Forelimb muscle (tissue), 1 donor: ENCODE data around the gene TREH. TPM values are rescaled to one million over a fixed set of nuclear protein-coding genes. Genes with fewer than 3 reads are reported as not detected.
"Not testable (repeated sequence)": the region's sequence is repeated elsewhere in the genome, so short reads cannot be mapped to it uniquely, and the experiment has no call there.

ENCODE experiments used
- DNase-seq: peaks from one replicate; pipeline ENCODE4 v3.0.0-alpha.2; 2013; ENCODE audit warnings: low read depth
- polyA plus RNA-seq: library from polyadenylated mRNA; unstranded; fragments of 120-200 nt; gene quantifications from one replicate; pipeline ENCODE4 v1.2.1, GENCODE V29; 2013; ENCODE audit not compliant: insufficient read length

The TREH gene, protein sequence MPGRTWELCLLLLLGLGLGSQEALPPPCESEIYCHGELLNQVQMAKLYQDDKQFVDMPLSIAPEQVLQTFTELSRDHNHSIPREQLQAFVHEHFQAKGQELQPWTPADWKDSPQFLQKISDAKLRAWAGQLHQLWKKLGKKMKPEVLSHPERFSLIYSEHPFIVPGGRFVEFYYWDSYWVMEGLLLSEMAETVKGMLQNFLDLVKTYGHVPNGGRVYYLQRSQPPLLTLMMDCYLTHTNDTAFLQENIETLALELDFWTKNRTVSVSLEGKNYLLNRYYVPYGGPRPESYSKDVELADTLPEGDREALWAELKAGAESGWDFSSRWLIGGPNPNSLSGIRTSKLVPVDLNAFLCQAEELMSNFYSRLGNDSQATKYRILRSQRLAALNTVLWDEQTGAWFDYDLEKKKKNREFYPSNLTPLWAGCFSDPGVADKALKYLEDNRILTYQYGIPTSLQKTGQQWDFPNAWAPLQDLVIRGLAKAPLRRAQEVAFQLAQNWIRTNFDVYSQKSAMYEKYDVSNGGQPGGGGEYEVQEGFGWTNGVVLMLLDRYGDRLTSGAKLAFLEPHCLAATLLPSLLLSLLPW
- polyA plus RNA-seq, result 0.19 TPM

DNA sequence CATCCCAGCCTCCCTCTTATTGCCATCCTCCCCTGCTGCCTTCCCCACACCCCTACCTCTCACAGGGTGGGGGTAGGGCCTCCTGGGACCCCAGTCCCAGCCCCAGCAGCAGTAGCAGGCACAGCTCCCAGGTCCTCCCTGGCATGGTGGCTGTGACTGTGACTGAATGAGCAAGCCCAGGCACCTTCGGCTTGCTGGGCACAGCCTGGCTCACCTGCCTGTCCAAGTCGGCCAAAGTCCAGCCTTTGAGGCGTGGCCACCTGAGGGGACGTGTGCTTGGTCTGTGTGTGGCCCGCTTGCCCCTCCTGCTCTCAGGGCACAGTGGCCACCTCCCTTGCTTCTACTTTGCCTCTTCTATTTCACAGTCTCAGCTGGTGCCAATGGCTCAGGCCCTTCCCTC, at the start of gene TREH:
Gene TREH, minus strand, starts transcription at position 168 of the 400 bp plus-strand sequence. Its CDS starts 23 bp downstream, at position 145.
- no peak for DNase-seq

DNA sequence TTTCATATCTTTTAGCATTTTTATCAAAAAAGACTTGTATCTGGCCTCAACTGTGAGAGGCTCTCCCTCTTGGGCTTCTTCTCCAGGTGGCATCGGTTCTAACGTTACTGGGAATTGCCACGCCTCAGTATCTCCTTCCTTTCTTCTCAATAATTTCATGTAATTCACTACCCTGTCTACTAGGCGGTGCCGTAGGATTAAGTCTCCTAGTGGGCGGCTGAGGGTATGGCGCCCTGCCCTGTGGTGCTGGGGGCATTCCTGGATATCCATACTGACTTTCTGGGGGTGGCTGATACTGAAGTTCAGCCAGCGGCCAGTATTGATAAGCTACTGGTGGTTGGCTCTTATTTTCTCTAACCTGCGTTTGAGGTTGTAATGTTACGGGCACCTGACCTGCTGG, 48.7 kb upstream of the TREH start:
- DNase-seq, result not testable (repeated sequence)

DNA sequence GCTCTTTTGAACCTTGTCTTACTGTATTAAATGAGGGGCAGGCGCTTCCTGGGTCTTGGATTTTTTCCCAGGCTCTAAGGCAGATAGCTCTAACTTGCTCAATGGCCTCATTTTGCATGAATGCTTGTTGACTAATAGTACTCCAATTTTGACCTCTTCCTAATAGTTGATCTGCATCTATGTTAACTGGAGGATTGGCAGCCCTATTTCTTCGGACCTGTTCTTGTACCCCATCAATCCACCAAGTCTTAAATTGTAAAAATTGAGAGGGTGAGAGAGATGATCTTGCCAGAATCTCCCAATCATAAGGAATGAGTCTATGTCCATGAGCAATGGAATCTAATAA, 48.2 kb upstream of the TREH start:
- DNase-seq, result not testable (repeated sequence)

DNA sequence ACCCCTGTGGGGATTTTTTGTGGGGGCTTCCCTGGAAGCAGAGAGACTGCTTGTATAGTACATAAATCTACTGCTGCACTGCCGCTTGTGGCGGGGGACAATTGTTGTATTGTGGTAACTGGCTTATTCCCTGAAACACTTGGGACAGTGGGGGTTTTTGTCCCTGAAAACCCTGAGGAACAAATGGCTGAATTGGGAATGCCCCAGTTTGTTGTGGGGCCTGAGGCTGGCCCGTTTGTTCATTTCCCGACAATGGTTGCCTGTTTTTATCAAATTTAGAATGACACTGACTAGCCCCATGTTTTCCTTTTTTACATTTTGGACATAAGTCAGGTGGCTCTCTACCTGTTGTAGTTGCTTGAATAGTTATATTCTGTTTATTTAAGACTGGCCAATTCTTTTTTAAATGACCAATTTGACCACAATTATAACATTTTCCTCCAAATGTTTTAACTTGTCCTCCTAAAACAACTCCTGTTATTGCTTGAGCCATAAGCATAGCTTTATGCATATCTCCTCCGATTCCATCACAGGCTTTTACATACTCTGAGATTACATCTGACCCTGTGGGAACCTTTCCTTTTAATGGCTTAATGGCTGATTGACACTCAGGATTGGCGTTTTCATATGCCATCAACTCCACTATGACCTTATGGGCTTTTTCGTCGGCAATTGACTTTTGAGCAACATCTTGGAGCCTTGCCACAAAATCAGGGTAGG, 47.7 kb upstream of the TREH start:
- DNase-seq, result not testable (repeated sequence)

DNA sequence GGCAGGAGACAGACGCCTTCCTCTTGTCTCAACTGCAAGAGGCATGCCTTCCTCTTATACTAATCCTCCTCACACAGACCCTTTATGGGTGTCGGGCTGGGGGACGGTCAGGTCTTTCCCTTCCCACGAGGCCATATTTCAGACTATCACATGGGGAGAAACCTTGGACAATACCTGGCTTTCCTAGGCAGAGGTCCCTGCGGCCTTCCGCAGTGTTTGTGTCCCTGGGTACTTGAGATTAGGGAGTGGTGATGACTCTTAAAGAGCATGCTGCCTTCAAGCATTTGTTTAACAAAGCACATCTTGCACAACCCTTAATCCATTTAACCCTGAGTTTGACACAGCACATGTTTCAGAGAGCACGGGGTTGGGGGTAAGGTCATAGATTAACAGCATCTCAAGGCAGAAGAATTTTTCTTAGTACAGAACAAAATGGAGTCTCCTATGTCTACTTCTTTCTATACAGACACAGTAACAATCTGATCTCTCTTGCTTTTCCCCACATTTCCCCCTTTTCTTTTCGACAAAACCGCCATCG, 42.1 kb upstream of the TREH start:
- DNase-seq, result not testable (repeated sequence)

DNA sequence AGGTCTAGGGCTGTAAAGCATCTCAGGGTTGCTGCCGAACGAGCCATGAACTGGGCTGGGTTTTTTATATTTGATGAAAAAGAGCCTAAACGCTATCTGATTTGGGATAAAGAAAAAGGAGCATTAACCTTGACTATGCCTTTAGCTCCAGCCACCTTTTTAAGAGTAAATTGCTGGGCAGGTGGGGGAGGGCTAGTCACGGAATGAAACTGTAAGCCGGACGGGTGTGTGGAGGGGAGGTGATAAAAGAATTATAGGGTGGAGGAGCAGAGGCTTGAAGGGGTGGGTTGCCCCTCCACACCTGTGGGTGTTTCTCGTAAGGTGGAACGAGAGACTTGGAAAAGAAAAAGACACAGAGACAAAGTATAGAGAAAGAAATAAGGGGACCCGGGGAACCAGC, 41.3 kb upstream of the TREH start:
- DNase-seq, result not testable (repeated sequence)

DNA sequence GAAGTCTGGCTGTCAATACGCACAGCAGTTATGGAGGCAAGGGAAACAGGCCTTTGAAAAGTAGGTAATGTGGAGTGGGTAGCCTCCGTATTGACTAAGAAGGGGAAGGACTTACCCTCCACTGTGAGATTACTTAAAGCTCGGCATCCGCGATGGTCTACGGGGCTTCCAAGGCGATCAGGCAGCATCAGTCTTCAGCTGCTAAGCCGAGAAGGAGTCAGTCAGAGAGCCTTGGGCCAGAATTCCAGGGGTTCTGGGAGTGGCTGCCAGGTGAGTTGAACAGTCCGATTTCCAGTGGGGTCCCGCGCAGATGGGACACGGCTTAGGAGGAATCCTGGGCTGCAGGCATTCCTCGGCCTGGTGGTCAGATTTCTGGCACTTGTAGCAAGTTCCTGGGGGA, 40.6 kb upstream of the TREH start:
- not testable (repeated sequence) for DNase-seq

DNA sequence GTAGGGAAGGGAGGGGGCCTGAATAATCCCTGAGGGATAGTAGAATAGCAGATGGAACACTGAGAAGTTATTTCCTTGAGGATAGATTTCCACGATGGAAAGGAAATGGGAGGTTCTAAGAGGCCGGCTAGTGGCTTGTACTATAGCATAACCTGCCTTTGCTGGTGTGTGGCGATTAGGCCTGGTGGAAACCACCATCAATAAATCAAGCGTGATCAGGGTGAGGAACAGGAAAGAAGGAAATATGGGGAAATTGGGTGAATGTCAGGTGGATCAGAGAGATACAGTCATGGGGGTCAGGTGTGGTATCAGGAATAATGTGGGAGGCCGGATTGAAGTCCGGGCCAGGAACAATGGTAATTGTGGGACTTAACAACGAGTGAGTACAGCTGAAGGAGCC, 39.1 kb upstream of the TREH start:
- not testable (repeated sequence) for DNase-seq

DNA sequence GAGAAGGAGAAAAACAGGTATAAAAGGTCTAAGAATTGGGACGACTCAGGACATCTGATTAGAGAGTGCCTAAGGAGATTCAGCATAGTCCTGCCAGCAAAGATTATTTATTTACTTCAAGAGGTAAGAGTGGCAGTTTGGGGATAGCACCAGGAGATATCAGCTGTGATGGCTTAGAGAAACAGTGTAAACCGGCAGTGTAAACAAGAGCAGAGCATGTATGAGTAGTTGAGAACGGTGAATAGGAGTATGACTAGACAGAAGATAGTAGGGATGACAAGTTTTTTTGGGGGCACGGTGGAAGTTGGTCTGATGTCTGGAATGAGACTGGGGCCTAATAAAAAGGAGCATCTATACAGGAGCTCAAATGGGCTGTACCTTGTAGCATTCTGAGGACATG, 38.3 kb upstream of the TREH start:
- DNase-seq, result not testable (repeated sequence)

DNA sequence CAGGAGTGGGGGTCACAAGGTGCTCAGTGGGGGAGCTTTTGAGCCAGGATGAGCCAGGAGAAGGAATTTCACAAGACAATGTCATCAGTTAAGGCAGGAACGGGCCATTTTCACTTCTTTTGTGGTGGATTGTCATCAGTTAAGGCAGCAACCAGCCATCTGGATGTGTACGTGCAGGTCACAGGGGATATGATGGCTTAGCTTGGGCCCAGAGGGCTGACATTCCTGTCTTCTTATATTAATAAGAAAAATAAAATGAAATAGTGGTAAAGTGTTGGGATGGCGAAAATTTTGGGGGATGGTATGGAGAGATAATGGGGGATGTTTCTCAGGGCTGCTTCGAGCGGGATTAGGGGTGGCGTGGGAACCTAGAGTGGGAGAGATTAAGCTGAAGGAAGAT, 37.8 kb upstream of the TREH start:
- not testable (repeated sequence) for DNase-seq

DNA sequence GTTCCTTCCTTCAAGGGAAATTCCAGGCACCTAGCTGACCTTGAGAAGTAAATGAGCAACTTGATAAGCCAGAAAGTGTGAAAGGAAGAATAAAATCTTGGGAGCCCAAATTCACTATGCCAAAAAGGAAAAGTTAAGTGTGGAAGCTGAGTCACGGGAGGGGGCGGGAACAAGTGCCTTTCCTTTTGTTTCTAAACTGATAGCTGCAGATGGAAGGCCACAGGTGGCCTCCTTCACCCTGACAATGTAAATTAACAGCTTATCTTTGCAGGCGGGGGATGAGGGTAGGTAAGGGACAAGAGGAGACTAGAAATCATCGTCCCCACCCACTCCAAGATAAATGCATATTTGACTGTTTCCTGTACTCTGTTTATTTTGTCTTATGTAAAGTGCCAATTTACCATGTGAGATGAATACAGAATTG, 36.4 kb upstream of the TREH start:
- no peak for DNase-seq

DNA sequence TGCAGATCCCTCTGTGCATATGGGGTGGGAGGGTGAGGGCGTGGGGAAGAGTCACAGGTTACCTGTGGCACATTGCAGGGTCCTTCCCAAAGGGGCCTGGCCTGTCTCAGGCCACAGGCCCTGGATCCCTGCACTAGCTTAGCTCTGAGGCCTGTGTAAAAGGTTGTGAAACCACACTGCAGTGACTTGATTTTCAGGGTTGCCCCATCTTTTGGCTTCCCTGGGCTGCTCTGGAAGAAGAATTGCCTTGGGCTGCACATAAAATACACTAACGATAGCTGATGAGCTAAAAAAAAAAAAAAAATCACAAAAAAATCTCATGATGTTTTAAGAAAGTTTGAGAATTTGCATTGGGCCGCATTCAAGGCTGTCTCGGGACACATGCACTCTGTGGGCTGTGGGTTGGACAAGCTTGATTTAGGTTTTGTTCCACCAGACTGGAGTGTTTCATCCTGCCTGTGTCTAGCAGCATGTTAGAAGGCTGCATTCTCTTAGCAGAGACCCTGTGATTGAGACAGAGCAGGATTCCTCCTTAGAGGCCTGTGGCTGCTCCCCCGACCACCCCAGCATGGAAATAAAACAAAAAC, 35.9 kb upstream of the TREH start:
- DNase-seq, result no peak

DNA sequence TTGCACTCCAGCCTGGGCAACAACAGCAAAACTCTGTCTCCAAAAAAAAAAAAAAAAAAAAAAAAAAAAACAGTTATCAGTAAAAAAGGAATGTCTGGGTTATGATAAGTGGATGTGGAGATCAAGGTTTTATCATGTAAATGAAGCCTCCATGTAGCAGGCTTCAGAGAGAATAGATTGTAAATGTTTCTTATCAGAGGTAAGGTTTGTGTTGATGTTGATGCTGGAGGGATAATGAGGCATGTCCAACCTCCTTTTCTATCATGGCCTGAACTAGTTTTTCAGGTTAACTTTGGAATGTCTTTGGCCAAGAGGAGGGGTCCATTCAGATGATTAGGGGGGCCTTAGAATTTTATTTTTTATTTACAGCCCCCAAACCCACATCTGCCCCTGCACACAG, 35.4 kb upstream of the TREH start:
- no peak for DNase-seq

DNA sequence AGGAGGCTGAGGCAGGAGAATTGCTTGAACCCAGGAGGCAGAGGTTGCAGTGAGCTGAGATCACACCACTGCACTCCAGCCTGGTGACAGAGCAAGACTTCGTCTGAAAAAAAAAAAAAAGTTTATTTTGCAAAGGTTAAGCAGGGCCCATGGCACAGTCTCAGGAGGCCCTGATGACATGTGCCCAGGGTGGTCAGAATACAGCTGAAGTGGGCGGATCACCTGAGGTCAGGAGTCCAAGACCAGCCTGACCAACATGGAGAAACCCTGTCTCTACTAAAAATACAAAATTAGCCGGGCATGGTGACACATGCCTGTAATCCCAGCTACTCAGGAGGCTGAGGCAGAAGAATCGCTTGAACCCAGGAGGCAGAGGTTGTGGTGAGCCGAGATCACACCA, 35.0 kb upstream of the TREH start:
- DNase-seq, result not testable (repeated sequence)

DNA sequence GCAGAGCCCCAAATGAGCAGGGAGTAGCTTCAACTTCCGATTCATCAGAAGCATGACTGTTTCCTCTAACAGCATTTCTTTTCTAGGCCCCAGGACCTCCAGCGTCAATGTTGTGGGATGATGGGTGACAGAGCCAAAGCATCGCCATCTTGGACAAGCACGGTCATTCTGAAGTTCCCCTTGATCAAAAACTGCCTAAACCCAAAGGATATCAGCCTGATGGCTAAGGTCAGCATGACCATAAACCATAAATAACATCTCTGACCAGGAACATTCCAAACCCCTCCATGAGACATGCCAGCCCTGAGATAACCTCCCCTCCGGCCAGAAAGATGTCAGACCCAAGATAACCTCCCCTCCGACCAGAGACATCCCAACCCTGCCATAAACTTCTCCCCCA, 28.8 kb upstream of the TREH start:
- DNase-seq, result no peak

DNA sequence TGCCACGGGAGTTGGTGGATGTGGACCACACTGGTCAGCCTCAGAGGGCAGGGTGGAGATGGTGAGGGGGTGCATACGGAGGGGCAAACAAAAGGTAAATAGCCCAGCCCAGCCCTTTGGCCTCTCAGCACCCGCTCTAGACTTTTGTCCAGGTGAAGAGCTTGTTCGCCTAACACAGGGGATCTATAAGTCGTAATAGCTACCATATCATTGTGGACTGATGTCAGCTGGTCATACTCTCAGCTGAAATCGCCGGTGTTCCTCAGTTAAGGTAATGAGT, 27.0 kb upstream of the TREH start:
- no peak for DNase-seq

DNA sequence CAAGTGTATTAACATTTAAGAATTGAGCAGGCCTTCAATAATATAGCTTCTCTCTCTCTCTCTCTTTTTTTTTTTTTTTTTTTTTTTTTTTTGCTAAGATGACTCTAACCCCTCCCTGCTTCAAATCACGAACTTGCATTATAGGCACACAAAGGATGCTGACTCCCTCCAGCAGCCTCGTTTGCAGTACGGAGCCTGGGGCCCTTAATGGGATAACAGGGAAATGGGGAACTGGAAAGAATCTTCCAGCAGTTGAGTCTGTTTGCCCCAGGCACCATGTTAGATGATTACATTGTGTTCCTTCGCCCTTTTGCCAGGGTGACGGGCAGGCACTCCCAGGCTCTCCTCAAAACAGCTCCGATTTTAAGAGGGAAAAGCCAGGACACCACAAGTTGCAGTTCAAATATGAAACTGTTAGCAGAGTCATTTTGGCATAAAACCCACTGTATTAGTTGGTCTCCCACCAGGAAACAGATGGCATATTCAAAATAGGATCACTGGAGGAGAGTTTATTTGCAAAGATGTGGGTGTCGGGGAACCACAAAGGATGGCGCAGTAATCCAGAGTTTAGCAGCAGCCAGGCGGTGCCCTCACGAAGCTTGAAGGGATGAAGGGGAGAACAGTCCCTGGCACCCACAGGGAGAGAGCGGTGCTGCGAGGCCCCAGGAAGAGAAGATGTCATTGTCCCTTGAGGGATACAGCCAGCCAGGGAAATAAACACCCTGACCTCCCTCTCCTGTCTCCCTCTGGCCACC, 26.5 kb upstream of the TREH start:
- no peak for DNase-seq

DNA sequence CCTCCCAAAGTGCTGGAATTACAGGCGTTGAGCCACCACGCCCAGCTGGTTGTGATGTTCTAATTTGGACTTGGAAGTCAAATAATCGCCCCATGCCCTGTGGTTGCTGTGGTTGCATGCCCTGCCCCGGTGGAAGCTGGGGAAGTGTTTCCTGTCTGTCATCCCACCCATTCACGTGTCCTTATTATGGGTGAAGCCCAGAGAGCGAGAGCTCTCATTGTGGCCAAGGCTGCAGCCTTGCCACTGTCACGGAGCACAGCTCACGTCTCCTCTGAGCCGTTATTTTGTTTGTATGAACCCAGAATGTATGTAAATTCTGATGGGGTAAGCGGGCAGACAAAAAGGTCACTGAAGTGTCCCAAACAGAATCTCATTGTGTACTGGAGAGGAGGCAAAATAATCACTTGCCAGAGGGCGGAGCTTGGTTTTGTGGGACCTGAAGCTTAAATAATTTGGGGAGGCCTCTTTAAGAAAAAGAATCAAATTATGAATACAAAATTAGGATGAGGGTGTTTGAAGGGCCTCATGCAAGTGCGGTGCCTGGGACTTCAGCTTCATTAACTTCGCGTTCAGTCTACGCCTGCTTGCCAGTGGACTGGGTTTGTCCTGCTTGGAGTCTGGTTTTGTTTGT, 25.8 kb upstream of the TREH start:
- no peak for DNase-seq

DNA sequence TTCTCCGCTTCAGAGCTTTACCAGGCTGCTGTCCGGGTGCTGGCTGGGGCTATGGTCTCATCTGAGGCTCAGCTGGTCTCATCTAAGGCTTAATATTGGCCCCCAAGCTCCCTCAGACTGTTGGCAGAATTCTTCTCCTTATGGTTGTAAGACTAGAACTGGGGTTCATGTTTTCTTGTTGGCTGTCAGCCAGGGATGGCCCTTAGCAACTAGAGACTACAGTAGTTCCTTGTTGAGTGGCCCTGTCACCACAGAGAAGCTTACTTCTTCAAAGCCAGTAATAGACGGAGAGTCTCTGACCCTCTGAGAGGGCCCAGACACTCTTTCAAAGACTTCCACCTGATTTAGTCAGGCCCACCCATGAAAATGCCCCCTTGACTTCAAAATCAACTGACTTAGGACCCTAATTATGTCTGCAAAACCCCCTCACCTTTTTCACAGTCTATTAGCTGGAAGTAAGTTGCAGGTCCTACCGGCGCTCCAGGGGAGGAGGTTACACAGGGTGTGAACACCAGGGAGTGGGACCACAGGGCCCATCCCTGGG, 24.2 kb upstream of the TREH start:
- no peak for DNase-seq

DNA sequence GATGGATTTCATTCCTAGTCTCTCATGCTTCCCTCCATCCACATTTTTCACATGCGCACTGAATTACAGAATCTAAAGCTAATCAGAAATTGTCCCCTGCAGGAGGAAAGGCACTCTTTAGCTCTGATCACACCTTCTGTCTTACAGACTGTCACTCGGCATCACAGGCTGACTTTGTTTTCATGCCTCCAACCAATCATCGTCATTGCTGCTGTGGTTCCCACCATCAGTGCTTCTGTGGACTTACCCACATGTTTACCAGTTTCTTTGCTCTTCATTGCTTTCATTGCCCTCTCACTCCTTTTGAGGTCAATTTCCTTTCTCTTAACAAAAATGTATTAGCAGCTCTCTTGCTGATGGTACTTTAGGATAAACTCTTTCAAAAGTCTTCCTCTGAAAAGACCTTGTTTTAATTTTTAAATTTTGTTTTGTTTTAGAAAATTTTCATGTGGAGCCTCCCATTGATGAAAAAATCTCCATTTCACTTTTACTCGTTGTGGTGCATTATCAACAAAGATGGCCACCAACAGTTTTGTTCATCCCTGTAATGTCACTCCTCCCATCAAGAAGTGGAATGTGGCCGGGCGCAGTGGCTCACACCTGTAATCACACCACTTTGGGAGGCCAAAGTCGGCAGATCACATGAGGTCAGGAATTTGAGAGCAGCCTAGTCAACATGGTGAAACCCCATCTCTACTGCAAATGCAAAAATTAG, 20.2 kb upstream of the TREH start:
- DNase-seq, result no peak
